Neural cell (in vitro differentiated cells): ENCODE data around the gene ITPK1. TPM values are rescaled to one million over a fixed set of nuclear protein-coding genes. Genes with fewer than 3 reads are reported as not detected.

Source experiments
- H2AFZ ChIP-seq: fragments of 200-600, 300-800 bp; sonication (generic), shearing (Covaris generic); 2 replicates; pipeline ENCODE4 v1.6.0; 2014; ENCODE audit warnings: low read depth, mild to moderate bottlenecking, antibody characterized with exemption, low read length, moderate library complexity
- H3F3A ChIP-seq: fragments of 200-600 bp; shearing (Covaris generic); 2 replicates; pipeline ENCODE4 v1.6.1; 2016; ENCODE audit warnings: mild to moderate bottlenecking, moderate library complexity, mixed read lengths, antibody characterized with exemption, low read length; ENCODE audit not compliant: insufficient read depth, poor library complexity, severe bottlenecking
- H3K27ac ChIP-seq: fragments of 200-600, 300-800 bp; sonication (generic), shearing (Covaris generic); 2 replicates; pipeline ENCODE4 v1.5.1; 2014; ENCODE audit warnings: mild to moderate bottlenecking, low read length, moderate library complexity
- H3K27me3 ChIP-seq: fragments of 300-800, 200-600 bp; sonication (generic), shearing (Covaris generic); 2 replicates; pipeline ENCODE4 v1.6.0; 2014; ENCODE audit warnings: mild to moderate bottlenecking, low read depth, low read length, moderate library complexity; ENCODE audit not compliant: insufficient read depth
- H3K36me3 ChIP-seq: fragments of 300-800, 200-600 bp; sonication (generic), shearing (Covaris generic); 2 replicates; pipeline ENCODE4 v1.5.1; 2014; ENCODE audit warnings: mild to moderate bottlenecking, antibody characterized with exemption, low read length, moderate library complexity; ENCODE audit not compliant: insufficient read depth
- H3K4me2 ChIP-seq: fragments of 300-800, 200-600 bp; sonication (generic), shearing (Covaris generic); 2 replicates; pipeline ENCODE4 v1.6.0; 2014; ENCODE audit warnings: mild to moderate bottlenecking, low read length
- H3K4me3 ChIP-seq: fragments of 300-800, 200-600 bp; sonication (generic), shearing (Covaris generic); 2 replicates; pipeline ENCODE4 v1.5.1; 2014; ENCODE audit warnings: mild to moderate bottlenecking, low read length, moderate library complexity
- H3K79me2 ChIP-seq: fragments of 200-600 bp; shearing (Covaris generic); replicated peaks from 2 replicates; pipeline ENCODE4 v1.6.0; 2014; ENCODE audit warnings: mild to moderate bottlenecking, low read length, moderate library complexity; ENCODE audit not compliant: insufficient read depth
- H3K9ac ChIP-seq: fragments of 300-800, 200-600 bp; sonication (generic), shearing (Covaris generic); 2 replicates; pipeline ENCODE4 v1.6.1; 2016; ENCODE audit warnings: mild to moderate bottlenecking, low read length, mixed read lengths
- H3K9me2 ChIP-seq: fragments of 200-600 bp; shearing (Covaris generic); 2 replicates; pipeline ENCODE4 v1.6.1; 2016; ENCODE audit warnings: mild to moderate bottlenecking, low read length, mixed read lengths; ENCODE audit not compliant: insufficient read depth
- H3K9me3 ChIP-seq: fragments of 200-600, 300-800 bp; sonication (generic), shearing (Covaris generic); 2 replicates; pipeline ENCODE4 v1.6.1; 2016; ENCODE audit warnings: mild to moderate bottlenecking, mixed run types, low read length, moderate library complexity, mixed read lengths
- H4K20me1 ChIP-seq: fragments of 200-600 bp; shearing (Covaris generic); 2 replicates; pipeline ENCODE4 v1.6.1; 2016; ENCODE audit warnings: mild to moderate bottlenecking, mixed run types; ENCODE audit not compliant: insufficient read depth
- CTCF ChIP-seq: fragments of 450-650 bp; IDR thresholded peaks from 2 replicates; pipeline ENCODE4 v1.5.1; 2014; ENCODE audit warnings: antibody characterized with exemption, mild to moderate bottlenecking, moderate library complexity; ENCODE audit not compliant: poor library complexity, severe bottlenecking
- EP300 ChIP-seq: fragments of 450-650 bp; conservative IDR thresholded peaks from 2 replicates; pipeline ENCODE4 v1.6.1; 2014; ENCODE audit warnings: antibody characterized with exemption, mild to moderate bottlenecking, moderate library complexity; ENCODE audit not compliant: poor library complexity, severe bottlenecking
- EZH2 ChIP-seq: fragments of 200-600, 300-800 bp; shearing (Covaris generic), sonication (generic); IDR thresholded peaks from 2 replicates; pipeline ENCODE4 v1.6.1; 2014; ENCODE audit warnings: antibody characterized with exemption, low read length, borderline replicate concordance, mild to moderate bottlenecking; ENCODE audit not compliant: insufficient read depth, poor library complexity, severe bottlenecking
- MXI1 ChIP-seq: fragments of 450-650 bp; conservative IDR thresholded peaks from 2 replicates; pipeline ENCODE4 v1.6.1; 2014; ENCODE audit warnings: antibody characterized with exemption, mild to moderate bottlenecking; ENCODE audit not compliant: poor library complexity, severe bottlenecking
- POLR2AphosphoS5 ChIP-seq: IDR thresholded peaks from 2 replicates; pipeline ENCODE4 v1.6.1; 2012
- RAD21 ChIP-seq: fragments of 450-650 bp; conservative IDR thresholded peaks from 2 replicates; pipeline ENCODE4 v1.6.1; 2014; ENCODE audit warnings: antibody characterized with exemption, mild to moderate bottlenecking, moderate library complexity
- REST ChIP-seq: IDR thresholded peaks from 2 replicates; pipeline ENCODE4 v1.6.1; 2012; ENCODE audit warnings: borderline replicate concordance
- SMC3 ChIP-seq: fragments of 450-650 bp; conservative IDR thresholded peaks from 2 replicates; pipeline ENCODE4 v1.6.1; 2014; ENCODE audit warnings: antibody characterized with exemption, mild to moderate bottlenecking, moderate library complexity; ENCODE audit not compliant: poor library complexity
- TAF1 ChIP-seq: IDR thresholded peaks from 2 replicates; pipeline ENCODE4 v1.6.1; 2012; ENCODE audit warnings: low read depth
- polyA plus RNA-seq: library from polyadenylated mRNA; depleted of rRNA; stranded (reverse); fragments of >200 nt; gene quantifications from 2 replicates; pipeline ENCODE4 v1.2.3, GENCODE V29; 2014

ITPK1 gene
- polyA plus RNA-seq, 1 donor from 2014 or later: 65.0 TPM

GRCh38 chr14:92917041-92917940 lies 198.4 kb downstream of the ITPK1 start:
- Histone ChIP-seq H3K9ac (no peak overlapping the region), H3K9me3 (no peaks in the 10 kb centered on the region), H3K4me2 (no peak overlapping the region), H3K27me3 (peaks cover 15% of the 10 kb centered on the region), H3F3A (no peaks in the 10 kb centered on the region), H3K9me2 (no peaks in the 10 kb centered on the region), H3K4me3 (no peak overlapping the region), H3K27ac (no peak overlapping the region), H3K79me2 (no peaks in the 10 kb centered on the region), H3K36me3 (no peaks in the 10 kb centered on the region), H2AFZ (no peak overlapping the region), H4K20me1 (no peaks in the 10 kb centered on the region)
- TF ChIP-seq EZH2 (no peak), CTCF (no peak), EP300 (no peak), POLR2AphosphoS5 (no peak), MXI1 (no peak), REST (no peak), TAF1 (no peak), SMC3 (no peak), RAD21 (no peak)

GRCh38 chr14:92916201-92916600 lies 199.5 kb downstream of the ITPK1 start:
- no peak overlapping the region for H2AFZ ChIP-seq
- no peak overlapping the region for H3K4me2 ChIP-seq
- no peaks in the 10 kb centered on the region for H3K79me2 ChIP-seq
- no peak overlapping the region for H3K4me3 ChIP-seq
- no peaks in the 10 kb centered on the region for H4K20me1 ChIP-seq
- no peak overlapping the region for H3K27ac ChIP-seq
- H3K27me3 ChIP-seq: peaks cover 15% of the 10 kb centered on the region
- no peaks in the 10 kb centered on the region for H3F3A ChIP-seq
- no peak overlapping the region for H3K9ac ChIP-seq
- no peaks in the 10 kb centered on the region for H3K9me3 ChIP-seq
- TF ChIP-seq TAF1 (no peak), CTCF (no peak), MXI1 (no peak), EZH2 (no peak), REST (no peak), EP300 (no peak), SMC3 (no peak)
- no peaks in the 10 kb centered on the region for H3K36me3 ChIP-seq
- H3K9me2 ChIP-seq: no peaks in the 10 kb centered on the region
